ENCODE measurements around the gene RTP5. TPM values are rescaled to one million over a fixed set of nuclear protein-coding genes. Genes with fewer than 3 reads are reported as not detected.
A peak's percentile ranks its signal among the peaks of the same experiment; 100 is the strongest.

RTP5 gene
- total RNA-seq, 2 experiments from 2014 or later: not detected

GRCh38 chr2:241855888-241856422, 13.6 kb upstream of the RTP5 start:
- no peak for DNase-seq
- Mint-ChIP-seq H3K4me3 (no peak overlapping the region), H3K9me3 (no peaks in the 10 kb centered on the region), H3K27me3 (ENCODE audit: low read depth) (no peaks in the 10 kb centered on the region), H3K4me1 (ENCODE audit: low read depth) (peaks cover 32% of the 10 kb centered on the region), H3K27ac (no peak overlapping the region), H3K36me3 (ENCODE audit: low read depth) (peaks cover 6% of the 10 kb centered on the region)
- CTCF ChIA-PET: no interaction called here
- intact Hi-C loops (cut with micrococcal nuclease): loop anchor here (5.0 kb wide), 1 partner anchor 54 kb away; no protein-coding TSS in a partner anchor

DNA sequence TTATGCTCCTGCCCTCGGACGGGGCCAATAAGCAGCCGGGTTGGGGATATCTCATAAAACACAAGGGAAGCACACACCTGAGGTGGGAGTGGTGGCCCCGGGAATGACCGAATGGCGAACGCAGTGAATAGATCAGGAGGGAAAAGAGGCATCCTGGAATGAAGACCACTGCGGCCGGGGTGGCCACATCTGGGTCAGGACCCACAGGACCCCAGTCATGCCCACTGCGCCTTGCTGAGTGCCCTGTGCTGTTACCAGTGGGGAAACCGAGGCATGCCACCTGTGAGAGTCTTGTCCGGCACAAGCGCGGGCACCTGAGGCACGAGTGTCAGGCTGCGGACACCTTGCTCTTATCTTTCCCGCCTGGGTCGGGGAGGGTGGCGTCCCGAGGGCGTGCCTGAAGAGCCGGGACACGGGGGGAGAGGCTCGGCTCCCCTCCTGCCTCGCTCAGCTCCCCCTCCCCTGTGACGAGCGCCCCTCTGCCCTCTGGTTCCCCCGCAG, 12.4 kb upstream of the RTP5 start:
- CTCF ChIA-PET: no interaction called here
- H3K4me3 Mint-ChIP-seq: peak overlapping the region; percentile 41
- H3K36me3 Mint-ChIP-seq (ENCODE audit: low read depth): peaks cover 4% of the 10 kb centered on the region
- H3K9me3 Mint-ChIP-seq: no peaks in the 10 kb centered on the region
- DNase-seq: no peak
- H3K4me1 Mint-ChIP-seq (ENCODE audit: low read depth): peaks cover 44% of the 10 kb centered on the region
- no peak overlapping the region for H3K27ac Mint-ChIP-seq
- H3K27me3 Mint-ChIP-seq (ENCODE audit: low read depth): peaks cover 5% of the 10 kb centered on the region
- intact Hi-C loops (cut with micrococcal nuclease): loop anchor here (5.0 kb wide), 1 partner anchor 55 kb away; no protein-coding TSS in a partner anchor

DNA sequence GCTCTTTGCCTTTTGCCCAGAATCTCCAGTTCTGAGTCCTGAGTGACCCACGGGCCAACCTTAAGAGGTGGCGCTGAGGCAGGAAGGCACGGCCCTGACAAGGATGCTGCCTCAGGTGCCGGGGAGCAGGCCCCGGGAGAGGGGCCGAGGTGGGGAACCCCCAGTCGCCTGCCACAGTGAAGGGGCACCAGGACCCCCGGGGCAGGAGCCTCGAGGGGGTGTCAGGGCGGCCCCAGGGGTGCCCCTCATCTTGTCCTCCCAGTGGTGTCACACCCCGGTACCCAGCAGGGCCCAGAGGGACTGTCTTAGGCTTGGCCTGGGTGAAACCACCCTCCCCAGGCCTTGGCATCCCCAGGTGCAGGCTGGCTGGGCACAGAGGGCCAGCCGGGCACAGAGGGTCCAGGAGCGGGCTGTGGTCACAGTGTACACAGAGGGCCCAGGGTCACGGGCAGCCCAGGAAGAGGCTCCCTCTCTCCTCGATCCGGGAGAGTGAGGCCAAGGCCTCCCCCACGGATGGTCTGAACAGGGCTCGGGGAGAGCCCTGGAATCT, 11.9 kb upstream of the RTP5 start:
- Mint-ChIP-seq H3K36me3 (ENCODE audit: low read depth) (peaks cover 2% of the 10 kb centered on the region), H3K9me3 (no peaks in the 10 kb centered on the region), H3K27me3 (ENCODE audit: low read depth) (peaks cover 5% of the 10 kb centered on the region), H3K27ac (no peak overlapping the region), H3K4me1 (ENCODE audit: low read depth) (peaks cover 49% of the 10 kb centered on the region), H3K4me3 (peak overlapping the region; percentile 76)
- no peak for DNase-seq
- intact Hi-C loops (cut with micrococcal nuclease): loop anchor here (5.0 kb wide), 1 partner anchor 55 kb away; no protein-coding TSS in a partner anchor
- CTCF ChIA-PET: no interaction called here

DNA sequence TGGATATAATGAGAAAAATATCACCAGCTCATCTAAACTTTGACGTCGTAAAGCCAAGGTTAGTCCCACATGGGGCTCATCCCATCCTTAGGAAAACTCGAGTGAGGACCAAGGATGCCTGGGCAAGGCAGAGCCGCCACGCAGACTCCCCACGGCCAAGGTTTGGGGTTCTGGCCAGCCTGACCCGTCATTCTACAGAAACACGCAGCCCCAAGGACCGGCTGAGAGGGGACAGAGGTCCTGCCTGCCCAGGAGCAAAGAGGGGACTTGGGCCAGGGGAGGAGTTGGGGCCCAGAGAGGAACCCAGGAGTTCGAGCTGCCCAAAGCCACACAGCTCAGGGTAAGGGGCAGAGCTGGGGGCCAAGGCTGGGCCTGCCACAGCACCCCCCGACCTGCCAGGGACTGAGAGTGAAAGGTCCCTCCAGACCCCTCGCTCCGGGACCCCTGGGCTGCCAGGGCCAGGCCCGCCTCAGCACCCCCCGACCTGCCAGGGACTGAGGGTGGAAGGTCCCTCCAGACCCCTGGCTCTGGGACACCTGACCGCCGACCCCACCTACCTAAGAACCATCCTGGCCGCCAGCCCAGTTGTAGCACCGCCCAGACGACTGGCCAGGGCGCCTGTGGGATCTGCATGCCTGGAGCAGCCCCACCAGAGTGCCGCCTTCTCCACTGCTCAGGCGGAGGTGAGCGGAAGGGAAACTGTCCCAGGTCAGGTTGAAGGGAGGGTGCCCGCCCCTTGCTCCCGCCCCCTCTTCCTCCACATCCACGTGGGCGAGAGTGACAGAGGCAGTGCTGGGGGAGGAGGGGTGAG, 11.1 kb upstream of the RTP5 start, which contains the start of gene PDCD1:
Gene PDCD1 (minus strand): TSS at position 689 of the 811 bp plus-strand sequence. CDS start 56 bp downstream, at position 633.
- DNase-seq: peak; percentile 86
- H3K4me3 Mint-ChIP-seq: peak within 1 kb of the TSS; percentile 76
- peaks cover 57% of the 10 kb centered on the region for H3K4me1 Mint-ChIP-seq (ENCODE audit: low read depth)
- H3K27me3 Mint-ChIP-seq (ENCODE audit: low read depth): peaks cover 7% of the 10 kb centered on the region
- H3K27ac Mint-ChIP-seq: peak within 1 kb of the TSS; percentile 95
- H3K9me3 Mint-ChIP-seq: no peaks in the 10 kb centered on the region
- CTCF ChIA-PET: no interaction called here
- H3K36me3 Mint-ChIP-seq (ENCODE audit: low read depth): no peaks in the 10 kb centered on the region
- intact Hi-C loops (cut with micrococcal nuclease): loop anchor here (1.0 to 5.0 kb wide), 5 partner anchors 14 to 128 kb away; no protein-coding TSS in a partner anchor

DNA sequence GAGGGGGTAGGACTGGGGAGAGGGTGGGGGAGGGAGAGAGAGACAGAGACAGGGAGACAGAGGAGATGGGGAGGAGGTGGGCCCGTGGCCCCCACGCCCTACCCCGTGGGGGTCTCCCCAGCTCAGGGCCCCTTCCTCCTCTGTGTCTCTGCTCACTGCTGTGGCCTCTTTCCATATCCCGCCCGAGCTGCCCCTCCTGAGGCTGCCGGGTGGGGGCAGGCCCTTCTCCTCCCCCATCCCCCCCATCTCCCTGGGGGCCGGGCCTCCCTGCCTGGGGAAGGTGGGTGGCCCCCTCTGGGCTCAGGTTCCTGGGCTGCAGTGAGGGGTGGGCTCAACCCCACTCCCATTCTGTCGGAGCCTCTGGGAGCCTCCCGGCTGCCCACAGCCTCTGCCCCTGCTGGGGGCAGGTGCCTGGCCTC, 10.5 kb upstream of the RTP5 start:
- H3K4me3 Mint-ChIP-seq: peak overlapping the region; percentile 76
- CTCF ChIA-PET: interaction anchor here (0.7 to 1.0 kb wide), 2 partner anchors 14 to 125 kb away, joined by 3 to 4 read pairs; partner anchors contain the start of gene D2HGDH
- no peaks in the 10 kb centered on the region for H3K36me3 Mint-ChIP-seq (ENCODE audit: low read depth)
- H3K9me3 Mint-ChIP-seq: no peaks in the 10 kb centered on the region
- H3K27ac Mint-ChIP-seq: peak overlapping the region; percentile 95
- H3K27me3 Mint-ChIP-seq (ENCODE audit: low read depth): peaks cover 7% of the 10 kb centered on the region
- DNase-seq: peak; percentile 38
- intact Hi-C loops (cut with micrococcal nuclease): loop anchor here (1.0 to 5.0 kb wide), 5 partner anchors 15 to 129 kb away; no protein-coding TSS in a partner anchor
- peaks cover 63% of the 10 kb centered on the region for H3K4me1 Mint-ChIP-seq (ENCODE audit: low read depth)

DNA sequence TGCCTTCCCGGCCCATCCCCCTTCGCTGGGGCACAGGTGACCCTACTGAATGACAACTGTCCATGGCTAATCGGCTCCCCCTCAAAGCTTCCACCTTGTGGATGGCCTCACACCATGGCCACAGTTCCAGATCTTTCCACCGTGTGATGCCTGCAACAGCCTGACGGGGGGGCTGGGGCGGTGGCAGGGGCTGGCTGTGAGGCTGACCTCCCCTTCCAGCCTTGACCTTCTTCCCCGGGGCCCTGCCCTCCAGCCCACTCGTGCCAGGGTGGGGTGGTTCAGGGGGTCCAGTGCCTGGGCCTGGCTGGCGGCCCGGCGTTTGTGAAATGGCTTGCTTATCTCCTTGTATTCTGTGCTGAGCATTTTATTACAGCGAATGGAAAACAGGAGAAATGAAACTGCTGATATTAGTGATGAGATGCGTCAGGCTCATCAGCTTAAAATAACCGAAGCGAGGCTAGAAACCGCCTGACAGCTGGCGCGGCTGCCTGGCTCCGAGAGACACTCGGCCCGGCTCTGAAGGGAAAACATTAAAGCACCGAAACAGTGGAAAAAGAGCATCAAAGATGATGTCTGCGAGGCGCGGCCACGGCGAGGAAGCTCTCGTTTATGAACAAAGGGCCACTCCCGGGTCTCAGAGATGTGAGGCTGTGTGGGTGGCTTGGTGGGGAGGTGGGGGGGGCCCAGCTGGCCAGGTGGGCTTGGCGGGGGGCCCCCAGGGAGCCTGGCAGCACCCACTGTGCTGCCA, 9.9 kb upstream of the RTP5 start:
- Mint-ChIP-seq H3K4me1 (ENCODE audit: low read depth) (peaks cover 69% of the 10 kb centered on the region), H3K27me3 (ENCODE audit: low read depth) (peaks cover 11% of the 10 kb centered on the region), H3K27ac (peak overlapping the region; percentile 95), H3K4me3 (peak overlapping the region; percentile 76), H3K9me3 (no peaks in the 10 kb centered on the region), H3K36me3 (ENCODE audit: low read depth) (no peaks in the 10 kb centered on the region)
- intact Hi-C loops (cut with micrococcal nuclease): loop anchor here (1.0 to 5.0 kb wide), 5 partner anchors 15 to 129 kb away; no protein-coding TSS in a partner anchor
- peak; percentile 86 for DNase-seq
- CTCF ChIA-PET: interaction anchor here (0.6 to 1.3 kb wide), 7 partner anchors 9 to 566 kb away, joined by 3 to 5 read pairs (median 4); partner anchors contain the start of gene D2HGDH

GRCh38 chr2:241860184-241861078, 9.1 kb upstream of the RTP5 start:
- peaks cover 11% of the 10 kb centered on the region for H3K27me3 Mint-ChIP-seq (ENCODE audit: low read depth)
- no peak for DNase-seq
- CTCF ChIA-PET: interaction anchor here (0.8 to 1.3 kb wide), 4 partner anchors 8 to 171 kb away, joined by 3 to 5 read pairs (median 5); no protein-coding TSS in a partner anchor
- H3K27ac Mint-ChIP-seq: peak overlapping the region; percentile 95
- no peaks in the 10 kb centered on the region for H3K9me3 Mint-ChIP-seq
- peaks cover 77% of the 10 kb centered on the region for H3K4me1 Mint-ChIP-seq (ENCODE audit: low read depth)
- no peaks in the 10 kb centered on the region for H3K36me3 Mint-ChIP-seq (ENCODE audit: low read depth)
- intact Hi-C loops (cut with micrococcal nuclease): no loop called here
- H3K4me3 Mint-ChIP-seq: peak overlapping the region; percentile 76

DNA sequence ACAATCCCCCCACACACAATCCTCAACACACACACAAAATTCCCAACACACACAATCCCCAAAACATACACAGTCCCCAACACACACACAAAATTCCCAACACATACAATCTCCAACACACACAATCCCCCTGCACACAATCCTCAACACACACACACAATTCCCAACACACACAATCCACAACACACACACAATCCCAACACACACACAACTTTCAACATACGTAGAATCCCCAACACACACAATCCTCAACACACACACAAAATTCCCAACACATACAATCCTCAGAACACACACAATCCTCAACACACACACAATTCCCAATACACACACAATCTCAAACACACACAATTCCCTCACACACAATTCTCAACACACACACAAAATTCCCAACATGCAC, 8.3 kb upstream of the RTP5 start:
- H3K27ac Mint-ChIP-seq: no peak overlapping the region
- H3K4me1 Mint-ChIP-seq (ENCODE audit: low read depth): peaks cover 78% of the 10 kb centered on the region
- H3K27me3 Mint-ChIP-seq (ENCODE audit: low read depth): peaks cover 11% of the 10 kb centered on the region
- no peak overlapping the region for H3K4me3 Mint-ChIP-seq
- CTCF ChIA-PET: no interaction called here
- H3K36me3 Mint-ChIP-seq (ENCODE audit: low read depth): no peaks in the 10 kb centered on the region
- intact Hi-C loops (cut with micrococcal nuclease): no loop called here
- no peaks in the 10 kb centered on the region for H3K9me3 Mint-ChIP-seq
- no peak for DNase-seq

DNA sequence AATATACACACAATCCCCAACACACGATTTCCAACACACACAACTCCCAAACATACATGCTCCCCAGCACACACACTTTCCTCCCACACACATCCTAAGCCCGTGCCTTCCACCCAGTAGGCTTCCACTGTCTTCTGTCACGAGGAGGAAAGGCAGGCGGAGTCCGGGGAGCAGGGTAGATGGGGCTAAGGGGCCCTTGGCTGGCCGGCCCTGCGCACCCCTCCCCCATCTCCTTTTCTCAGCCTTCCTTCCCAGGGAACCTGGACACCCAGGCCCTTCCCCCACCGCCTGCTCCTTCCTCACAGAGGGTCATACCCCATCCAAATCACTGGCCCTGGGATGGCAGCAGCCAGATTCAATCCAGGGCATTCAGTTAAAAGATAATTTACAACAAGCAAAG, 7.4 kb upstream of the RTP5 start:
- intact Hi-C loops (cut with micrococcal nuclease): no loop called here
- Mint-ChIP-seq H3K4me1 (ENCODE audit: low read depth) (peaks cover 74% of the 10 kb centered on the region), H3K9me3 (no peaks in the 10 kb centered on the region), H3K4me3 (no peak overlapping the region), H3K27ac (peak overlapping the region; percentile 70), H3K36me3 (ENCODE audit: low read depth) (no peaks in the 10 kb centered on the region), H3K27me3 (ENCODE audit: low read depth) (peaks cover 11% of the 10 kb centered on the region)
- CTCF ChIA-PET: no interaction called here
- DNase-seq: no peak

DNA sequence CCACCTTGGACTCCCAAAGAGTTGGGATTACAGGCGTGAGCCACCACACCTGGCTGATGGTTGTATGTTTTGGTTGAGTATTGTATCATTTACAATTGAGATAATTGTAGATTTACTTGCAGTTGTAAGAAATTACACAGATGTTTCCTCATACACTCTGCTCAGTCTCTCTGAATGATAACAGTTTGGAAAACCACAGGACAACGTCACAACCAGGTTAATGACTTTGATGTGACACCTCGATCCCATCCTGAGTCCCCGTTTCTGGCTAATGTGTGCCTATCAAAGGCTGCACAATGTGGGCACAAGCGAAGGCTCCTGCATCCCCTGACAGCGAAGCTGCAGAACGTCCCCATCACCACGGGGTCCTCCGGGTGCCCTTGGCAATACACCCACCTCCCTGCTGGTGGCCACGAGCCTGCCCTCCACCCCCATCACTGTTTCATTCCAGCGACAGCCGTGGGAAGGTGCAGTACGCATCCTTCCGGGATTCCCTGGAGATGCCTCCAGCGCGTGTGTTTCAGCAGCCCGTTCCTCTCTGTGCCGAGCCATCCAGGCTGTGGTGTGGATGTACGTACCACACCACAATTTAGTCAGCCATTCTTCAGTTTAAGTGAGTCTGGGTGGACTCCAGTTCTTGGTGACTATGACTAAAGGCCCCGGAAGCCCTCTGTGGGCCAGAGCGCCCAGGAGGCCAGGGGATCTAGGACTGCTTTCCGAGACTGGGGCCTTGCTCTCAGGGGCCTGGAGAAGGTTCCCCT, 6.6 kb upstream of the RTP5 start:
- Mint-ChIP-seq H3K27me3 (ENCODE audit: low read depth) (peaks cover 14% of the 10 kb centered on the region), H3K9me3 (no peaks in the 10 kb centered on the region), H3K36me3 (ENCODE audit: low read depth) (no peaks in the 10 kb centered on the region), H3K27ac (peak overlapping the region; percentile 70), H3K4me3 (peak overlapping the region; percentile 41), H3K4me1 (ENCODE audit: low read depth) (peaks cover 79% of the 10 kb centered on the region)
- intact Hi-C loops (cut with micrococcal nuclease): loop anchor here (1.0 kb wide), 1 partner anchor 19 kb away; no protein-coding TSS in a partner anchor
- CTCF ChIA-PET: no interaction called here
- DNase-seq: no peak

All from activated naive CD4-positive, alpha-beta T cell treated with anti-CD3 and anti-CD28 coated beads for 36 hours (primary cell).